Vagina (tissue), 2 donors: ENCODE results near the gene GTF3C5.

Experiments used
- CTCF ChIP-seq, 3 experiments: fragments of 450-650 bp in 2 of 3; fragments of 200-600 bp in 1 of 3; sonication (generic) in 1 of 3; IDR thresholded peaks; one replicate each; pipeline ENCODE4 v1.5.1; 2017 to 2019; ENCODE audit warnings: antibody characterized with exemption in 3 of 3, mild to moderate bottlenecking in 2 of 3, moderate library complexity in 2 of 3
- POLR2A ChIP-seq, 2 donors: fragments of 450-650 bp; IDR thresholded peaks; one replicate each; pipeline ENCODE4 v1.6.1; 2017; ENCODE audit warnings: antibody characterized with exemption in 2 of 2, mild to moderate bottlenecking in 2 of 2, moderate library complexity in 2 of 2
- POLR2AphosphoS5 ChIP-seq, 2 donors: sonication (generic); formaldehyde crosslinking; IDR thresholded peaks; one replicate each; pipeline ENCODE4 v1.9.0; 2017; ENCODE audit warnings: antibody characterized with exemption in 2 of 2, mild to moderate bottlenecking in 2 of 2, low read depth in 1 of 2; ENCODE audit not compliant: insufficient read depth in 1 of 2

GRCh38 chr9:132989014-132989310 lies 41.8 kb upstream of the GTF3C5 start:
- no peak for TF ChIP-seq CTCF (IDR thresholded peaks at IDR 0.05)
- no peak for TF ChIP-seq POLR2A (IDR thresholded peaks at IDR 0.05)
- no peak for TF ChIP-seq POLR2AphosphoS5 (IDR thresholded peaks at IDR 0.05; ENCODE audit: insufficient read depth in 1 of 2, low read depth in 1 of 2)
